ENCODE data around the gene APOL5.
"Not testable (repeated sequence)": the region's sequence is repeated elsewhere in the genome, so short reads cannot be mapped to it uniquely, and the experiment has no call there.

APOL5 gene

GRCh38 chr22:35717572-35717971 lies at the start of gene APOL5:
TSS of gene APOL5 (plus strand) at chr22:35717872. CDS start at chr22:35717872, 0 bp downstream.
- DNase-seq, result no peak

GRCh38 chr22:35674335-35674734 lies 43.3 kb upstream of the APOL5 start:
- no peak for DNase-seq

GRCh38 chr22:35676065-35676464 lies 41.6 kb upstream of the APOL5 start:
- not testable (repeated sequence) for DNase-seq

GRCh38 chr22:35677460-35678187 lies 40.0 kb upstream of the APOL5 start:
- DNase-seq, result no peak

GRCh38 chr22:35678836-35679235 lies 38.8 kb upstream of the APOL5 start:
- no peak for DNase-seq

GRCh38 chr22:35679492-35679891 lies 38.2 kb upstream of the APOL5 start:
- DNase-seq, result peak; percentile 53 to 82

- DNase-seq, result no peak
These were observed 36.1 kb upstream of the APOL5 start for GRCh38 chr22:35681454-35682052.

GRCh38 chr22:35683560-35683959 lies 34.1 kb upstream of the APOL5 start:
- DNase-seq, result no peak

- no peak for DNase-seq
These were observed 33.4 kb upstream of the APOL5 start for GRCh38 chr22:35684270-35684700.

- no peak for DNase-seq
These were observed 32.9 kb upstream of the APOL5 start for GRCh38 chr22:35684732-35685131.

- no peak for DNase-seq
These were observed 31.9 kb upstream of the APOL5 start for GRCh38 chr22:35685731-35686130.

- DNase-seq, result no peak
These were observed 31.4 kb upstream of the APOL5 start for GRCh38 chr22:35686298-35686697.

GRCh38 chr22:35687461-35687860 lies 30.2 kb upstream of the APOL5 start:
- DNase-seq, result no peak

GRCh38 chr22:35688913-35689675 lies 28.6 kb upstream of the APOL5 start:
- no peak for DNase-seq

- DNase-seq, result no peak
These were observed 27.7 kb upstream of the APOL5 start for GRCh38 chr22:35690001-35690400.

- DNase-seq, result no peak
These were observed 22.5 kb upstream of the APOL5 start for GRCh38 chr22:35695202-35695601.

- DNase-seq, result no peak
These were observed 20.5 kb upstream of the APOL5 start for GRCh38 chr22:35697142-35697541.

- not testable (repeated sequence) for DNase-seq
These were observed 17.8 kb upstream of the APOL5 start for GRCh38 chr22:35699852-35700251.

- DNase-seq, result no peak
These were observed 13.6 kb upstream of the APOL5 start for GRCh38 chr22:35703861-35704584.

GRCh38 chr22:35705141-35705540 lies 12.5 kb upstream of the APOL5 start:
- no peak for DNase-seq

GRCh38 chr22:35708453-35708852 lies 9.2 kb upstream of the APOL5 start:
- no peak for DNase-seq

GRCh38 chr22:35708917-35709316 lies 8.8 kb upstream of the APOL5 start:
- DNase-seq, result no peak

GRCh38 chr22:35711336-35711735 lies 6.3 kb upstream of the APOL5 start:
- DNase-seq, result no peak
